B cell (primary cell): ENCODE results near the gene CENPP.

ENCODE experiments used
- EZH2 ChIP-seq: IDR thresholded peaks from 2 replicates; pipeline ENCODE4 v1.6.1; 2012; ENCODE audit warnings: borderline replicate concordance, low read depth, mild to moderate bottlenecking, moderate library complexity, low read length; ENCODE audit not compliant: insufficient read depth, poor library complexity, severe bottlenecking
- TF ChIP-seq, protein P1 (sequence below): fragments of 200-600 bp; IDR thresholded peaks from one replicate; pipeline ENCODE4 v1.8.0; 2022; ENCODE audit warnings: antibody characterized with exemption, mild to moderate bottlenecking

DNA sequence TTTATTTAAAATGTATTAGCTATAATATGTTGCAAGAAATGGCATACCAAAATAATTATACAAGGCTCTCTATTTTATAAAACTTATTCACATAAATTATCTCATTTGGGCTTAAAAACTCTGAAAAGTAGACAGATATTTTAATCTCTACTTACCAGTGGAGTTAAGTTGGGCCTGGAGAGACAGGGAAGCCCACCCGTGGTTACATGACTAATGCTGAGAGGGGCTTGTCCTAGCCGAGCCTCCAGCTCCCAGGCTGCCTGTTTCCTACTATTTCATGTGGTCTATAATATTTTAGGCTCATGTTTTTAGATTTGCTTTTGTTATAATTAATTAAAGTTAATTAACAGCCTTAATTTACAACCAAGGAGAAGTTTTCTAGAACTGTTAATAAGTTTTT is 177.4 kb downstream of the CENPP start:
- TF ChIP-seq, protein P1, sequence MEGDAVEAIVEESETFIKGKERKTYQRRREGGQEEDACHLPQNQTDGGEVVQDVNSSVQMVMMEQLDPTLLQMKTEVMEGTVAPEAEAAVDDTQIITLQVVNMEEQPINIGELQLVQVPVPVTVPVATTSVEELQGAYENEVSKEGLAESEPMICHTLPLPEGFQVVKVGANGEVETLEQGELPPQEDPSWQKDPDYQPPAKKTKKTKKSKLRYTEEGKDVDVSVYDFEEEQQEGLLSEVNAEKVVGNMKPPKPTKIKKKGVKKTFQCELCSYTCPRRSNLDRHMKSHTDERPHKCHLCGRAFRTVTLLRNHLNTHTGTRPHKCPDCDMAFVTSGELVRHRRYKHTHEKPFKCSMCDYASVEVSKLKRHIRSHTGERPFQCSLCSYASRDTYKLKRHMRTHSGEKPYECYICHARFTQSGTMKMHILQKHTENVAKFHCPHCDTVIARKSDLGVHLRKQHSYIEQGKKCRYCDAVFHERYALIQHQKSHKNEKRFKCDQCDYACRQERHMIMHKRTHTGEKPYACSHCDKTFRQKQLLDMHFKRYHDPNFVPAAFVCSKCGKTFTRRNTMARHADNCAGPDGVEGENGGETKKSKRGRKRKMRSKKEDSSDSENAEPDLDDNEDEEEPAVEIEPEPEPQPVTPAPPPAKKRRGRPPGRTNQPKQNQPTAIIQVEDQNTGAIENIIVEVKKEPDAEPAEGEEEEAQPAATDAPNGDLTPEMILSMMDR, result no peak
- no peak for TF ChIP-seq EZH2
